K562 (cell line): ENCODE measurements around the gene TBCCD1. TPM values are rescaled to one million over a fixed set of nuclear protein-coding genes. Genes with fewer than 3 reads are reported as not detected.

ENCODE experiments used
- ETV5 ChIP-seq: sonication (generic); formaldehyde crosslinking; IDR thresholded peaks from 2 replicates; pipeline ENCODE4 v1.4.0; 2020; ENCODE audit warnings: low read depth, mild to moderate bottlenecking, missing genetic modification reagents
- FOXK1 ChIP-seq: sonication (generic); formaldehyde crosslinking; IDR thresholded peaks from 2 replicates; pipeline ENCODE4 v1.8.0; 2022; ENCODE audit warnings: missing genetic modification reagents, mild to moderate bottlenecking, borderline replicate concordance
- FOXP1 ChIP-seq: sonication (generic); formaldehyde crosslinking; IDR thresholded peaks from 2 replicates; pipeline ENCODE4 v1.8.0; 2022; ENCODE audit warnings: mild to moderate bottlenecking, missing genetic modification reagents
- GABPB1 ChIP-seq: sonication (generic); formaldehyde crosslinking; IDR thresholded peaks from 2 replicates; pipeline ENCODE4 v1.8.0; 2022; ENCODE audit warnings: mild to moderate bottlenecking, missing genetic modification reagents
- HLTF ChIP-seq: fragments of 450-650 bp; IDR thresholded peaks from 2 replicates; pipeline ENCODE4 v1.6.1; 2016
- HNRNPH1 ChIP-seq: fragments of 200-400 bp; formaldehyde crosslinking; optimal IDR thresholded peaks from 2 replicates; pipeline ENCODE3; 2017; ENCODE audit warnings: low read depth, mild to moderate bottlenecking, low read length, moderate library complexity
- IFI16 ChIP-seq: fragments of 250-450 bp; sonication (Bioruptor Pico); IDR thresholded peaks from 2 replicates; pipeline ENCODE4 v2.1.2; 2022; ENCODE audit warnings: mild to moderate bottlenecking, inconsistent platforms
- SNRNP70 ChIP-seq: fragments of 200-400 bp; formaldehyde crosslinking; optimal IDR thresholded peaks from 2 replicates; pipeline ENCODE3; 2017; ENCODE audit warnings: low read depth, low read length
- STAT5A ChIP-seq: IDR thresholded peaks from 2 replicates; pipeline ENCODE4 v1.6.1; 2012; ENCODE audit warnings: low read length, inconsistent platforms, borderline replicate concordance
- WHSC1 ChIP-seq: IDR thresholded peaks from one replicate; pipeline ENCODE4 v1.6.1; 2012; ENCODE audit warnings: low read length, control low read depth, inconsistent platforms
- ZBTB26 ChIP-seq: fragments of 450-650 bp; formaldehyde crosslinking; IDR thresholded peaks from 2 replicates; pipeline ENCODE4 v1.4.0; 2022; ENCODE audit warnings: missing genetic modification characterization
- ZBTB40 ChIP-seq, 2 experiments: fragments of 450-650 bp in 1 of 2; sonication (generic) in 1 of 2; formaldehyde crosslinking in 1 of 2; IDR thresholded peaks; 2 replicates each; pipeline versions ENCODE4 v1.7.1 to v1.9.0; 2016 to 2022; ENCODE audit warnings: inconsistent platforms in 1 of 2, mild to moderate bottlenecking in 1 of 2, missing genetic modification reagents in 1 of 2
- ZKSCAN3 ChIP-seq: fragments of 250-450 bp; sonication (Bioruptor Pico); IDR thresholded peaks from 2 replicates; pipeline ENCODE4 v1.4.0; 2020
- ZNF24 ChIP-seq: fragments of 450-650 bp; IDR thresholded peaks from 2 replicates; pipeline ENCODE4 v1.6.1; 2016
- ZNF354B ChIP-seq: fragments of 250-450 bp; sonication (Bioruptor Pico); IDR thresholded peaks from 2 replicates; pipeline ENCODE4 v1.4.0; 2020
- ZNF41 ChIP-seq: fragments of 250-450 bp; sonication (Bioruptor Pico); conservative IDR thresholded peaks from 2 replicates; pipeline ENCODE4 v1.4.0; 2020; ENCODE audit warnings: mild to moderate bottlenecking
- polyA plus RNA-seq, 8 experiments: library from polyadenylated mRNA; depleted of rRNA in 4 of 8; stranded (reverse) in 5 of 8; unstranded in 3 of 8; fragments of >200 nt; fragmentation: Nextera tagmentation in 2 of 8; fragmentation: Illumina TruSeq in 1 of 8; extraction: Ambion mirVana in 2 of 8; extraction: Trizol in 1 of 8; gene quantifications; 2 replicates each; pipeline versions ENCODE4 v1.2.1 to v1.2.3, GENCODE V29; 2011 to 2014; ENCODE audit warnings: inconsistent platforms in 1 of 8, missing spikeins in 1 of 8
- total RNA-seq, 7 experiments: library from RNA; depleted of rRNA in 6 of 7; stranded (reverse); fragments of >200 nt in 6 of 7; fragmentation: Illumina TruSeq in 2 of 7; extraction: Trizol in 2 of 7; gene quantifications; 2 replicates each; pipeline versions ENCODE4 v1.2.1 to v1.2.3, GENCODE V29; 2011 to 2021; ENCODE audit warnings: low replicate concordance in 1 of 7
- TF ChIP-seq, protein P1 (sequence below): fragments of 450-650 bp; formaldehyde crosslinking; conservative IDR thresholded peaks from 2 replicates; pipeline ENCODE4 v1.4.0; 2022; ENCODE audit warnings: mild to moderate bottlenecking, missing genetic modification characterization

The TBCCD1 gene
- total and polyA plus RNA-seq, 9 of the 15 experiments (the other 6 are each of a cell fraction or from before 2014, with no cell fraction given), result 17.7 to 31.1 (median 21.2) TPM

DNA sequence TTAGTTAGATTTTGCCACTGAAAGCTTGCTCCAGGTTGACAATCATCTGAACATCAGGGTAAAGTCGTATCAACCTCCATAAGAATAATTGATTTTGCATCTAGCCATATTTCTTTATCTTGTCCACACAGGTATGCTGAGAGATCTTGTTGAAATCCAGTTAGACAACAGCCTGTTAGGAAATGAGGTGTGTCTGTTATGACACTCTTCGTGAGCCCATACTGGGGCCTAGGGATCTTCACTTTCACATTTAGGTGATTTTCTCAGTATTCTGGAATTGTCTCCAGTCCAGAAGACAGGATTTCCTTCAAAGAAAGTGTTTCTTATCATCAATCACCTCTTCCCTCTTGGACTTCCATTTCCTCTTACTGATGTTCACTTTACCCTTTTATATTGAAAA, 21.5 kb upstream of the TBCCD1 start (continued):
- TF ChIP-seq ZNF354B (no peak), GABPB1 (CRISPR knock-in tag) (no peak), WHSC1 (no peak), HNRNPH1 (no peak), FOXP1 (no peak), ZKSCAN3 (no peak), ZBTB26 (CRISPR knock-in tag) (no peak), FOXK1 (no peak), HLTF (no peak), IFI16 (CRISPR knock-in tag) (no peak), ZBTB40 (IDR thresholded peaks at IDR 0.05) (no peak), ZBTB40 (CRISPR knock-in tag; IDR thresholded peaks at IDR 0.05) (no peak), SNRNP70 (no peak), STAT5A (no peak), ZNF24 (no peak), ZNF41 (CRISPR knock-in tag) (no peak), ETV5 (CRISPR knock-in tag) (no peak)
- TF ChIP-seq, protein P1, sequence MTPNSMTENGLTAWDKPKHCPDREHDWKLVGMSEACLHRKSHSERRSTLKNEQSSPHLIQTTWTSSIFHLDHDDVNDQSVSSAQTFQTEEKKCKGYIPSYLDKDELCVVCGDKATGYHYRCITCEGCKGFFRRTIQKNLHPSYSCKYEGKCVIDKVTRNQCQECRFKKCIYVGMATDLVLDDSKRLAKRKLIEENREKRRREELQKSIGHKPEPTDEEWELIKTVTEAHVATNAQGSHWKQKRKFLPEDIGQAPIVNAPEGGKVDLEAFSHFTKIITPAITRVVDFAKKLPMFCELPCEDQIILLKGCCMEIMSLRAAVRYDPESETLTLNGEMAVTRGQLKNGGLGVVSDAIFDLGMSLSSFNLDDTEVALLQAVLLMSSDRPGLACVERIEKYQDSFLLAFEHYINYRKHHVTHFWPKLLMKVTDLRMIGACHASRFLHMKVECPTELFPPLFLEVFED, result no peak
